ENCODE data around the gene SLC9A9. TPM values are rescaled to one million over a fixed set of nuclear protein-coding genes. Genes with fewer than 3 reads are reported as not detected.

Gene SLC9A9
- polyA plus RNA-seq, 2 donors, result 8.3 to 11.9 TPM

DNA sequence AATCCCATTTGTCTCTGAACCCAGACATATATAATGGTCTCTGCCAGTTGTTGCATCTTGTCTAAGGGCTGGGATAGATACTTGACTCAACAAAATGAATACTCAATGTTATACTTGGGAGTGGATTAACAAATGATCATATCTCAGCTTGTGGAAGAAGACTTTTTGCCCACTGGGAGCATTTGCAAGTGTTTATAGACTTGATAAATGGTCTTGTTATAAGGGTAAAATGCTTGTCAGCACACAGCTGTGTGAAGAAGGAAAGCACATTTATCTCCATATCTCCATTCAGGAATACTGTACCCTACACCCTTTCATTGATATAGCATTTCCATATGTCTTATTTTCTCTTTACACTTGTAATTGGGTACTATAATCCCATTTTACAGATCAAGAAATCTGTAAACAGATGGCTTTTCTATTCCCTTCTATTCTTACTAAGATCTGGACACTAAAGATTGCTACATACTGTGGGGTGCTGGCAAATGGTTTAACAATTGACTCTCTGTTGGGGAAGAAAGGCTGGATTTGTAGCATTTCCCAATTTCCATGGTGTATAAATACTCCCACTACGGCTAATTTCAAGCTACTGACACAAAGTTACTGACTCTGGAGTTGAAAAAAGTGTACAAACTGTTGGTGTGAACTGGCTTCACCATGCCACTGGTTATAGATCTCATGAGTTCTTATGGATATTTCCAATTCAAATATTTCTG lies 574.1 kb downstream of the SLC9A9 start:
- H3K36me3 ChIP-seq (ENCODE audit: control insufficient read depth in 2 of 2, insufficient read depth in 2 of 2, low read length in 1 of 2), result no peaks in the 10 kb centered on the region
- H3K27me3 ChIP-seq (ENCODE audit: control insufficient read depth in 1 of 2, insufficient read depth in 2 of 2, low read length in 2 of 2), result no peaks in the 10 kb centered on the region
- H3K4me1 ChIP-seq (ENCODE audit: control insufficient read depth in 2 of 2, insufficient read depth in 2 of 2, low read length in 1 of 2), result no peaks in the 10 kb centered on the region
- no peak overlapping the region for H3K27ac ChIP-seq (ENCODE audit: low read depth in 2 of 2, low read length in 1 of 2)
- no peaks in the 10 kb centered on the region for H3K9me3 ChIP-seq (ENCODE audit: control insufficient read depth in 2 of 2, insufficient read depth in 1 of 2, low read depth in 1 of 2, low read length in 1 of 2)
- no peak overlapping the region for H3K4me3 ChIP-seq (ENCODE audit: low read depth in 1 of 2, low read length in 2 of 2)
- 86 to 98% methylated on average over 1 of the region's 1 CpG for WGBS, 2 donors

DNA sequence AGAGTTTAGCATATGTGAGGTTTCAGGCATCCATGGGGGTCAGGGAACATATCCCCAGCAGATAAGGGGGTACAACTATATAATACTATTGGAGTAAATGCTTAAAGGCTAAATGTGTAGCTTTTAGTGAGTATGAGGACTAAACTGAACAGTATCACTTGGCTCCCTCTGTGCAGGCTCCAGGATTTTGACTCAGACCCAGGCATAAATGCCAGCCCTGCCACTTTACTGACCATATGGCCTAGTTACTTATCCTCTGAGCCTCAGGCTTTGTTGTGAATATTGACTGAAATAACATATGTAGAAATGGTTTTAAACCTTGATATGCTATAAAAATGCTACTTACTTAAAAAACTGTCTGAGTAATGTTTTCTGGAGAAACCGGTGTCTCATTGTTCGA lies 577.1 kb downstream of the SLC9A9 start:
- H3K4me1 ChIP-seq (ENCODE audit: control insufficient read depth in 2 of 2, insufficient read depth in 2 of 2, low read length in 1 of 2), result no peaks in the 10 kb centered on the region
- H3K4me3 ChIP-seq (ENCODE audit: low read depth in 1 of 2, low read length in 2 of 2), result no peak overlapping the region
- no peak overlapping the region for H3K27ac ChIP-seq (ENCODE audit: low read depth in 2 of 2, low read length in 1 of 2)
- no peaks in the 10 kb centered on the region for H3K27me3 ChIP-seq (ENCODE audit: control insufficient read depth in 1 of 2, insufficient read depth in 2 of 2, low read length in 2 of 2)
- WGBS, 2 donors, result 91 to 97% methylated on average over 2 of the region's 2 CpGs
- no peaks in the 10 kb centered on the region for H3K36me3 ChIP-seq (ENCODE audit: control insufficient read depth in 2 of 2, insufficient read depth in 2 of 2, low read length in 1 of 2)
- no peaks in the 10 kb centered on the region for H3K9me3 ChIP-seq (ENCODE audit: control insufficient read depth in 2 of 2, insufficient read depth in 1 of 2, low read depth in 1 of 2, low read length in 1 of 2)

DNA sequence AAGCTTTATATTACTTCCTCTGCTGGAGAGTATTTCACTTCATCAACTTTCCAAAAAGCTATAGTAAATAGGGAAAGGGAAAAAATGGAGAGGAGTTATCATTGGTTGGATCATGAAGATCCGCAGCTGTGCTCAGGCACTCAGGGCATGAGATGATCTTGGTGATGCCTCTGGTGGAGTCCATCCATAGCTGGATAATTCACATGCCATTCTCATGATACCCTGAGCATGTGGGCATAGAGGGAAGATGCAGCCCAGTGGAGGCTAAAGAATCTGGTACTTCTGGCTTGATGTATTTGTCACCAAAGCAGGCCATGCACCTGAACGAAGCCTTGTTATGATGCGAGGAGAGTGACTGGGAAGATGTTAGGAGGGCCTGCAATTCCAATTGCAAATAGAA lies 578.5 kb downstream of the SLC9A9 start:
- Histone ChIP-seq H3K27ac (ENCODE audit: low read depth in 2 of 2, low read length in 1 of 2) (no peak overlapping the region), H3K4me3 (ENCODE audit: low read depth in 1 of 2, low read length in 2 of 2) (no peak overlapping the region), H3K4me1 (ENCODE audit: control insufficient read depth in 2 of 2, insufficient read depth in 2 of 2, low read length in 1 of 2) (no peaks in the 10 kb centered on the region), H3K9me3 (ENCODE audit: control insufficient read depth in 2 of 2, insufficient read depth in 1 of 2, low read depth in 1 of 2, low read length in 1 of 2) (no peaks in the 10 kb centered on the region), H3K27me3 (ENCODE audit: control insufficient read depth in 1 of 2, insufficient read depth in 2 of 2, low read length in 2 of 2) (no peaks in the 10 kb centered on the region), H3K36me3 (ENCODE audit: control insufficient read depth in 2 of 2, insufficient read depth in 2 of 2, low read length in 1 of 2) (no peaks in the 10 kb centered on the region)
- 96 to 98% methylated on average over 3 of the region's 3 CpGs for WGBS, 2 donors

DNA sequence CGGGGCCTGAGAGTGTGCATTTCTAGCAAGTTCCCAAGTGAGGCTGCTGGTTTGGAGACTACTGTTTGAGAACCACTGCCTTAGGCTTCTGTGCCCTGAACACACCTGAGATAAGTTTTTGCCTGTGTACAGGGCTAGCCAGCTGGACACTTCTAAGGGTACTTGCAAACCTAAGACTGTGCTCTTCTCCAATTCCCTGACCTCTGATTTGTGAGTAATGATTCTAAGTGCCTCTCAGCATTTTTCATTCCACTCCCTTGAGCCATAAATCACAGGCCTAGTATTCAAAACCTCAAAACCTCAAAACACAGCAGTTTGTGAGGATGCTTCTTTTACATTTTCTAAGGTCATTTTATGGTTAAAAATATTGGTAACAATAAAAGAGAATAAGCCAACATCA lies 580.3 kb downstream of the SLC9A9 start:
- H3K4me1 ChIP-seq (ENCODE audit: control insufficient read depth in 2 of 2, insufficient read depth in 2 of 2, low read length in 1 of 2), result no peaks in the 10 kb centered on the region
- H3K36me3 ChIP-seq (ENCODE audit: control insufficient read depth in 2 of 2, insufficient read depth in 2 of 2, low read length in 1 of 2), result no peaks in the 10 kb centered on the region
- H3K9me3 ChIP-seq (ENCODE audit: control insufficient read depth in 2 of 2, insufficient read depth in 1 of 2, low read depth in 1 of 2, low read length in 1 of 2), result no peaks in the 10 kb centered on the region
- no peak overlapping the region for H3K4me3 ChIP-seq (ENCODE audit: low read depth in 1 of 2, low read length in 2 of 2)
- 92 to 98% methylated on average over 1 of the region's 1 CpG for WGBS, 2 donors
- H3K27ac ChIP-seq (ENCODE audit: low read depth in 2 of 2, low read length in 1 of 2), result no peak overlapping the region
- no peaks in the 10 kb centered on the region for H3K27me3 ChIP-seq (ENCODE audit: control insufficient read depth in 1 of 2, insufficient read depth in 2 of 2, low read length in 2 of 2)

DNA sequence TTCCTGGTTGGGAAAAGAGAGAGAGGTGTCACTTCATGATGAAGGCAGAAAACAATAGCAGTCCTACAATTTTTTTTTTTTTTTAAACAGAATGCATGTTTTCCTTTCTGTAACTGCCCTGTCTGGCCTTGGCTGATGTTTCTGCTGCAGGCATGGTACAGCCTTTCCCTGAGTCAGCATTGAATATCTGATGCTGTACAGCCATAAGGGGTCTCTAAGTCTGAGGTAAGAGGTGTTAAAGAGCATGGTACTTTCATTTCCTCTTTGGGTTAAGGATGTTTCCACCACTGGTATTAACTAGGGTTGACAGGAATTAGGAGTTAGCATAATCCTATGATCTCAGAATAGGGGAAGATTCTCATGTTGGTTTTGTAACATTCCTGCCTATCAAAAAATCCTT lies 581.3 kb downstream of the SLC9A9 start:
- no peak overlapping the region for H3K27ac ChIP-seq (ENCODE audit: low read depth in 2 of 2, low read length in 1 of 2)
- H3K27me3 ChIP-seq (ENCODE audit: control insufficient read depth in 1 of 2, insufficient read depth in 2 of 2, low read length in 2 of 2), result no peaks in the 10 kb centered on the region
- H3K4me1 ChIP-seq (ENCODE audit: control insufficient read depth in 2 of 2, insufficient read depth in 2 of 2, low read length in 1 of 2), result no peaks in the 10 kb centered on the region
- no peaks in the 10 kb centered on the region for H3K36me3 ChIP-seq (ENCODE audit: control insufficient read depth in 2 of 2, insufficient read depth in 2 of 2, low read length in 1 of 2)
- no peak overlapping the region for H3K4me3 ChIP-seq (ENCODE audit: low read depth in 1 of 2, low read length in 2 of 2)
- H3K9me3 ChIP-seq (ENCODE audit: control insufficient read depth in 2 of 2, insufficient read depth in 1 of 2, low read depth in 1 of 2, low read length in 1 of 2), result no peaks in the 10 kb centered on the region

DNA sequence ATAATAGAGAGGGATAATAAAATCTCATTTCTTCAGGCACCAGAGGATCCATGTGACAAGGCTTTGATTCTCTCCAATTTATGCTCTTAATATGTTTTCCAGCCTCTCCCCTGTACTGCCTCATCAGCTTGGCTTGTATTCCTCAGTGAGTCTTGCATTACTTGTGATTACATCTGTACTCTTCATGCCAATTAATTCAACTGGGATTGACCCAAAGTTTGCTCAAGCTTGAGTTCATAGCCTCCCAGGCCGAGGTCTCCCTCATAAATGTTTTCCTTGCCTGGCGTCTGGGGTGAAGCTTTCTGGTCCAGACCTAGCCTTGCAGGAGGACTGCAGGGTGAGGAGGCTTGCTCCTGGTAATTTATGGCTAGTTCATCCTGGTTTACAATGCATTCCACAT lies 581.8 kb downstream of the SLC9A9 start:
- Histone ChIP-seq H3K27ac (ENCODE audit: low read depth in 2 of 2, low read length in 1 of 2) (no peak overlapping the region), H3K4me3 (ENCODE audit: low read depth in 1 of 2, low read length in 2 of 2) (no peak overlapping the region), H3K4me1 (ENCODE audit: control insufficient read depth in 2 of 2, insufficient read depth in 2 of 2, low read length in 1 of 2) (no peaks in the 10 kb centered on the region), H3K36me3 (ENCODE audit: control insufficient read depth in 2 of 2, insufficient read depth in 2 of 2, low read length in 1 of 2) (no peaks in the 10 kb centered on the region), H3K27me3 (ENCODE audit: control insufficient read depth in 1 of 2, insufficient read depth in 2 of 2, low read length in 2 of 2) (no peaks in the 10 kb centered on the region), H3K9me3 (ENCODE audit: control insufficient read depth in 2 of 2, insufficient read depth in 1 of 2, low read depth in 1 of 2, low read length in 1 of 2) (no peaks in the 10 kb centered on the region)
- WGBS, 2 donors, result 66 to 75% methylated on average over 2 of the region's 2 CpGs

DNA sequence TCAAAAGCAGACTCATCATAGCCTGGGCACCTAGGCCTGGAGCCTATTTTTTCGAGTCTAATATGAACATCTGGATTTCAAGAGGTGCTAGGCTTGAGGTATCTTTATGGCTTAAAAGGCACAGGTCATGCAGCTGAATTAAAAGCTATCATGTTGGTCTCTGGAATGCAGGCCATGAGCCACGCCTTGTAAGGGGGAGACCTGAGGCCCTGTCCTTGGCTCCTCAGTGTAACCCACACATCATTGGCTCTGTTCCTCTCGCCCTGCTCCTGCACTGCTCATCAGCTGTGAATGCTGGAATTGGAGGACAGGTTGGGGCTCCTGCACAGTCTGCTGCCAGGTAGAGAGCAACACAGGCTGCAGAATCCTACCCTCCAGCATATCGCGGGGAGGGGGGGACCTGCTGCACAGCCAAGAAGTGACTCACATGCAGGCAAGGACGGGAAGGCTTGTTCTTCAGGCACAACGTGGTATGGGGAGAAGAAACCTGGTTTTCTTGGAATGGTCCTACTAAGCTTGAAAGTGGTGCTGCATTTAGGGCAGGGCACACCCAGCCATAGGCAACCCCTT lies 582.7 kb downstream of the SLC9A9 start:
- H3K27me3 ChIP-seq (ENCODE audit: control insufficient read depth in 1 of 2, insufficient read depth in 2 of 2, low read length in 2 of 2), result no peaks in the 10 kb centered on the region

DNA sequence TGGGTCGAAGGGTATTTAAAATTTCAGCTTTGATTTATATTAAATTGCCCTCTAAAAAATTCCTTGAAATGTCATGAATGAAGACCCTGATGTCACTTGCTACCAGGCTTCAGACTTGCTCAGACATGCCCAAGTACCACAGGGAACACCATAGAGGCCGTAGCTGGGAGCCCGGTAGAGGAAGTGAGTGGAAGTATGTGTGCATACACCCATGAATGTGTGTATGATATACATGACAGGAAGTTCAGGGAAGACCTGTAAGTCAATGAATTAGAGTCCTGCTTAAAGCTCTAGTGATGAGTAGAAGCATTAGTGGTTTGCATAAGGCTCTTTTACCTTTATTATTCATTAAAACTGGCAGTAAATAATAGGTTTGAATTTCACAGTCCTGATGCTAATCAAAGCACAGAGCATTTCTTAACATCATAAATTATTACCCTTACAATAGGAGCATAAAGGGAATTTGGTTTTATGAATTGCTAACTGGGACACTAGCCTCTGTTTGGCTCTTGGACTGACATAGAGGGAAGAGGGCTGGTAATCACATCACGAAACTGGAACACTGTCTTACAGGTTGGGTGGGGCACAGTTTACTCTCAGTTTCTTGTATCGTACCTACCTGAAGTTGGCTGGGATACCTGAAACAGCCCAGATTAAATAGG lies 584.3 kb downstream of the SLC9A9 start:
- Histone ChIP-seq H3K4me3 (ENCODE audit: low read depth in 1 of 2, low read length in 2 of 2) (no peak overlapping the region), H3K4me1 (ENCODE audit: control insufficient read depth in 2 of 2, insufficient read depth in 2 of 2, low read length in 1 of 2) (no peaks in the 10 kb centered on the region), H3K9me3 (ENCODE audit: control insufficient read depth in 2 of 2, insufficient read depth in 1 of 2, low read depth in 1 of 2, low read length in 1 of 2) (no peaks in the 10 kb centered on the region), H3K27ac (ENCODE audit: low read depth in 2 of 2, low read length in 1 of 2) (no peak overlapping the region), H3K27me3 (ENCODE audit: control insufficient read depth in 1 of 2, insufficient read depth in 2 of 2, low read length in 2 of 2) (no peaks in the 10 kb centered on the region), H3K36me3 (ENCODE audit: control insufficient read depth in 2 of 2, insufficient read depth in 2 of 2, low read length in 1 of 2) (no peaks in the 10 kb centered on the region)
- WGBS, 2 donors, result 56 to 63% methylated on average over 5 of the region's 5 CpGs

More for the DNA sequence above, 582.7 kb downstream of the SLC9A9 start:
- Histone ChIP-seq H3K4me3 (ENCODE audit: low read depth in 1 of 2, low read length in 2 of 2) (no peak overlapping the region), H3K36me3 (ENCODE audit: control insufficient read depth in 2 of 2, insufficient read depth in 2 of 2, low read length in 1 of 2) (no peaks in the 10 kb centered on the region), H3K9me3 (ENCODE audit: control insufficient read depth in 2 of 2, insufficient read depth in 1 of 2, low read depth in 1 of 2, low read length in 1 of 2) (no peaks in the 10 kb centered on the region), H3K4me1 (ENCODE audit: control insufficient read depth in 2 of 2, insufficient read depth in 2 of 2, low read length in 1 of 2) (no peaks in the 10 kb centered on the region), H3K27ac (ENCODE audit: low read depth in 2 of 2, low read length in 1 of 2) (no peak overlapping the region)
- WGBS, 2 donors, result 57 to 81% methylated on average over 7 of the region's 7 CpGs

DNA sequence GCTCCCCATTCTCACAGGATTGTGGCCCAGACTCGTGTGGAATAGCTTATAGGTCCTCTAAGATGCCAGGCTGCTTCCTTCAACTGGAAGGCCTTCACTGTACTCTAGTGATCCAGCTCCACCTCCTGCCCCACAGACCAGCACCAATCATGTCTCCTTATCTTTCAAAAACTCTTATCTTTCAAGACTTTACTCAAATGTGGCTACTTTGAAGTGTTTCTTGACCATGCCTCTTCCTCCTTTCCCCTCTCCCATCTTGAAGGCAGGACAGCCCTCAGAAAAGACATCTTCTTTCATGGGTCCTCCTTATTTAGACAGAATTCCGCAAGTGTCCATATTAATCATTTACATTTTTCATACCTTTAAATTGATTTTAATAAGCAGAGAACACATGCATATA lies 586.4 kb downstream of the SLC9A9 start:
- Histone ChIP-seq H3K27me3 (ENCODE audit: control insufficient read depth in 1 of 2, insufficient read depth in 2 of 2, low read length in 2 of 2) (no peaks in the 10 kb centered on the region), H3K27ac (ENCODE audit: low read depth in 2 of 2, low read length in 1 of 2) (no peak overlapping the region), H3K4me1 (ENCODE audit: control insufficient read depth in 2 of 2, insufficient read depth in 2 of 2, low read length in 1 of 2) (no peaks in the 10 kb centered on the region), H3K36me3 (ENCODE audit: control insufficient read depth in 2 of 2, insufficient read depth in 2 of 2, low read length in 1 of 2) (no peaks in the 10 kb centered on the region), H3K9me3 (ENCODE audit: control insufficient read depth in 2 of 2, insufficient read depth in 1 of 2, low read depth in 1 of 2, low read length in 1 of 2) (no peaks in the 10 kb centered on the region), H3K4me3 (ENCODE audit: low read depth in 1 of 2, low read length in 2 of 2) (no peak overlapping the region)
- WGBS, 2 donors, result 71 to 77% methylated on average over 2 of the region's 2 CpGs

DNA sequence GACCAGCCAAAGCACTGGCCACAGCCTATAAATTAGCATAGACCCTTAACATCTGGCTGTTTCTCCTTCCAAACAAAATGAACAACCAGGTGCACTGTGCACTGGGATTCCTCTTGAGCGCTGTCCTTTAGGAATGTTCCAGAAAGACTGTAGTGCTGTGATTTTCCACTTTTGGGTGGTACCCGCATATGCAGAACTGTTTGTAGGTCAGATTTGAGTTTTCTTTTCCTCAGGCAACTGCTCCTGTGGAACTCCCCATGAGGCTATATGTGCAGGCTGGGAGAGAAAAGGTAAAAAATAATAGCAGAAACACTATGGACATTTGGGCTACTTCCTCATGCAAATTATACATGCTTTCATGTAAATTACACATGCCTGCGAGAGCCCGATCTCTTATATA lies 589.6 kb downstream of the SLC9A9 start:
- H3K27me3 ChIP-seq (ENCODE audit: control insufficient read depth in 1 of 2, insufficient read depth in 2 of 2, low read length in 2 of 2), result no peaks in the 10 kb centered on the region
- H3K27ac ChIP-seq (ENCODE audit: low read depth in 2 of 2, low read length in 1 of 2), result no peak overlapping the region
- H3K36me3 ChIP-seq (ENCODE audit: control insufficient read depth in 2 of 2, insufficient read depth in 2 of 2, low read length in 1 of 2), result no peaks in the 10 kb centered on the region
- H3K4me1 ChIP-seq (ENCODE audit: control insufficient read depth in 2 of 2, insufficient read depth in 2 of 2, low read length in 1 of 2), result no peaks in the 10 kb centered on the region
- H3K9me3 ChIP-seq (ENCODE audit: control insufficient read depth in 2 of 2, insufficient read depth in 1 of 2, low read depth in 1 of 2, low read length in 1 of 2), result no peaks in the 10 kb centered on the region
- H3K4me3 ChIP-seq (ENCODE audit: low read depth in 1 of 2, low read length in 2 of 2), result no peak overlapping the region
- 98% methylated on average over 4 of the region's 4 CpGs for WGBS, 2 donors
